G401 (cell line): ENCODE measurements around the gene NSL1. TPM values are rescaled to one million over a fixed set of nuclear protein-coding genes. Genes with fewer than 3 reads are reported as not detected.
"Not testable (repeated sequence)": the region's sequence is repeated elsewhere in the genome, so short reads cannot be mapped to it uniquely, and the experiment has no call there.

ENCODE experiments used
- DNase-seq: peaks from one replicate; pipeline ENCODE4 v3.0.0-alpha.2; 2015; ENCODE audit warnings: low spot score
- in situ Hi-C: cut with HindIII; loops from 2 replicates; pipeline ENCODE4 v1.10.0; 2016; ENCODE audit warnings: low sequenced_read_pairs, mixed read lengths
- total RNA-seq: library from RNA; depleted of rRNA; stranded (reverse); fragments of >200 nt; shearing (Covaris generic); gene quantifications from 2 replicates; pipeline ENCODE4 v1.2.3, GENCODE V29; 2014; rRNA removed

NSL1 gene, protein sequence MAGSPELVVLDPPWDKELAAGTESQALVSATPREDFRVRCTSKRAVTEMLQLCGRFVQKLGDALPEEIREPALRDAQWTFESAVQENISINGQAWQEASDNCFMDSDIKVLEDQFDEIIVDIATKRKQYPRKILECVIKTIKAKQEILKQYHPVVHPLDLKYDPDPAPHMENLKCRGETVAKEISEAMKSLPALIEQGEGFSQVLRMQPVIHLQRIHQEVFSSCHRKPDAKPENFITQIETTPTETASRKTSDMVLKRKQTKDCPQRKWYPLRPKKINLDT
- total RNA-seq, result 74.3 and 107 TPM in 2 replicates

DNA sequence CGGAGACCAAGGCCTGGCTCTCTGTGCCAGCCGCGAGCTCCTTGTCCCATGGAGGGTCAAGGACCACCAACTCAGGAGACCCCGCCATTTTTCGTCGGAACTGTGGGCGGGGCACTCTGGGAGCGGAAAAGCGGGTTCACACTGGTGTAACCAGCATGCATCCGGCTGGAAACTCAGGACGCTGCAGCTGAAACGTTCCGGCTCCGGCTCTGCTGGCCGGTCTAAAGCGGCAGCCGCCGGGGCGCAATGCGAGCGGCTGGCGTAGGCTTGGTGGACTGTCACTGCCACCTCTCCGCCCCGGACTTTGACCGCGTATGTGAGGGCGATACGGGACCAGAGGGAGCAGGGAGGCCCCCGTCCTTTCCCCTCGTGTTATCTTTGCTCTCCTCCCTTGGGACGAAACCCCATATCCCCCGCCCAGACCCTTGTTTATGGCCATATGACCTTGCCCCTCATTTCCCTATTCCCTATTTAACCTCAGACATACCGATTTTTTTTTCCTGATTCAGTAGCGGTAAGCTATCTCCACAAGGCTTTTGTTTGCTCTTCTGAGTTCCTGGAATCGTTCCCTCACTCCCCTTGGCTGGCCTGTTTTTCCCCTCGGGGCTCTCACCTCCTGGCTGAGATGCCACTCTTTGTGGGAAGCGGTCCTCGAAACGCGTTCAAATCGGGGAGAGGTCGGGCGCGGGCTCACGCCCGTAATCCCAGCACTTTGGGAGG lies at the start of gene NSL1, which contains the start of gene TATDN3:
TSS of gene NSL1 (minus strand) at position 102 of the 720 bp plus-strand sequence. CDS start at position 88, 14 bp downstream.
TSS of gene TATDN3 (plus strand) at position 219 of the 720 bp plus-strand sequence. CDS start at position 247, 28 bp downstream.
- peak; percentile 89 for DNase-seq
- in situ Hi-C loops, result loop anchor here (25.0 kb wide), 1 partner anchor 330 kb away; no protein-coding TSS in a partner anchor

DNA sequence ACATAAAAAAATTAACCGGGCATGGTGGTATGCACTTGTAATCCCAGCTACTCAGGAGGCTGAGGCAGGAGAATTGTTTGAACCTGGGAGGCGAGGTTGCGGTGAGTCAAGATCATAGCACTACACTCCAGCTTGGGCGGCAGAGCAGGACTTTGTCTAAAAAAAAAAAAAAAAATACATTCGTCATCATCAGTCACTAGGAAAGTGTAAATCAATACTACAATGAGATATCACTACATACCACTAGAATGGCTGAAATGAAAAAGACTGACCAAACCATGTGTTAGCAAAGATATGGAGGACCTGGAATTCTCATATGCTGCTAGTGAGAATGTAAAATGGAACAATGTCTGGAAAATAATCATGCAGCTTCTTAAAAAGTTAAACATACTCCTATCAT lies 46.6 kb upstream of the NSL1 start:
- no peak for DNase-seq
- in situ Hi-C loops, result no loop called here

DNA sequence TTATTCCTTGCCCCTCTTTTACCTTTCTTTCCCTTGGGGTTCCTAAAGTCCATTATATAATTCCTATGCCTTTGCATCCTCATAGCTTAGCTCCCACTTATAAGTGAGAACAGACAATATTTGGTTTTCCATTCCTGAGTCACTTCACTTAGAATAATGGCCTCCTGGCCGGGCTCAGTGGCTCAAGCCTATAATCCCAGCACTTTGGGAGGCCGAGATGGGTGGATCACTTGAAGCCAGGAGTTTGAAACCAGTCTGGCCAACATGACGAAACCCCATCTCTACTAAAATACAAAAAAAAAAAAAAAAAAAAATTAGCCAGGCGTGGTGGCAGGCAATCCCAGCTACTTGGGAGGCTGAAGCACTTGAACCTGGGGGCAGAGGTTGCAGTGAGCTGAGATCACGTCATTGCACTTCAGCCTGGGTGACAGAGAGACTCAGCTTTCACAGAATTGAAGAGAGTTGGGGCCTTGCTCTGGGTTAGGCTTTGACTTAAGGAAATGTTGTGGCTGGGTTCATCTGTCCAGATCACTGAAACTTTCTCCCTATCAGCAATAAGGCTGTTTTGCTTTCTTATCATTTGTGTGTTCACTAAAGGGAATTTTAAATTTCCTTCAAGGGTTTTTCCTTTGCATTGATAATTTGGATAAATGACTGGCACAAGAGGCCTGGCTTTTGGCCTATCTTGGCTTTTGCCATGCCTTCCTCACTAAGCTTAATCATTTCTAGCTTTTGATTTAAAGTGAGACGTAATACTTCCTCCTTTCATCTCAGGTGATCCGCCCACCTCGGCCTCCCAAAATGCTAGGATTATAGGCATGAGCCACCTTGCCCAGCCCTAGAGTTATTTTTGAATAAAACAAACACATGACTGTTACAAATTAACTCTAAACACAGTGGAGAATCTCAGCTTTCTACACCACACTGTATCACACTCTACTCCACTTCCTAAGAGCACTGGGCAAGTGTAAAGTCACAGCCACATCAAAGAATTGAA lies 41.9 kb upstream of the NSL1 start:
- in situ Hi-C loops, DNase-seq: not testable (repeated sequence)

DNA sequence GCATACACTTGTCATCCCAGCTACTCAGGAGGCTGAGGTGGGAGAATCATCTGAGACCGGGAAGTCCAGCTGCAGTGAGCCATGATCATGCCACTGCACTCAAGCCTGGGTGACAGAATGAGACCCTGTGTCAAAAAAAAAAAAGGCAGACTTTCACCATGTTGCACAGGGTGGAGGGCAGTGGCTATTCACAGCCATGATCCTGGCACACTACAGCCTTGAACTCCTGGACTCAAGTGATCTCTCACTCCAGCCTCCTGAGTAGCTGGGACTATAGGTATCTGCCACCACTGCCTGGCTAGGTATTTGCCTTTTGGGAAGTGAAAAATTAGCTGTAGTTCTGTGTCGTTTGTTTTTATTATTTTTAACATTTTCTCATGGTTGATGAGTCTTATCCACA lies 36.8 kb upstream of the NSL1 start:
- DNase-seq, result no peak
- in situ Hi-C loops, result no loop called here

DNA sequence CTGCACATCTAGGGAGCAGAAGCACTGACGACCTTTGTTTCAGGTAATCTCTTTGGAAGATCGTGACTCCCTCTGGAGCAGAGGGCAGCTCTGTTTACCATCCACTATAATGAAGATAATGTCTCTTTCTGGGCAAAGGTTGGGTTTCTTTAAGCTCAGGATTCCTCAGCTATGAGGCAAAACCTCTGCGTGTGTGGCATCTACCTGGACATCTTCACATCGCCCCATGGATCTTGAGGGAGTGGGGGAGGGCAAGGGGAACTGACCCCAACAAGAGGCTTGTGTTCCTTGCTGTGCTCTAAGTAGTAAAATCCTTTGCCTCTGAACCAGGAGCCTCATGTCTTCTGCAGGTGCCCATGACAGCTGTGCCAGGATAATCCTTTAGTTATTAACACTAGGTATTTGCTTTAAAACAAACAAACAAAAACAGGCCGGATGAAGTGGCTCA lies 36.3 kb upstream of the NSL1 start:
- in situ Hi-C loops, result no loop called here
- DNase-seq, result no peak

DNA sequence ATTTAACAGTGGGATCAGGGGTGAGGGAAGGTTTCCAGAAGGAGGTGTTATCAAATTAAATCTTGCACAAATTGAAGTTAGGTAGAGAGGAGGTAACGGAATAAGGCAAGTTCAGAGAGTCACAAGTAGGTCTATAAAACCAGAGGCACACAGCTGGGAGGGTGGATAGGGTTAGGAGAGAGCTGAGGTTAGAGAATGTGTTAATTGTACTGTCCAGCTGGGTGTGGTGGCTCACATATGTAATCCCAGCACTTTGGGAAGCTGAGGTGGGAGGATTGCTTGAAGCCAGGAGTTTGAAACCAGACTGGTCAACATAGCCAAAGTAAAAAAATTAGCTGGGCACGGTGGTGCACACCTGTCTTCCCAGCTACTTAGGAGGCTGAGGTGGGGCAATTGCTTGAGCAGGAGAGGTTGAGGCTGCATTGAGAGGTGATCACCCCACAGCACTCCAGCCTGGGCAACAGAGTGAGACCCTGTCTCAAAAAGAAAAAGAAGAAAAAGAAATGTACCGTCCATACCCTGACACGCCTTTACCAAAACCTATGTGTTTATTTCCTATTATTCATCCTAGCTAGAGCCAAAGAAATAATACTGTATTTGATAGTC lies 35.7 kb upstream of the NSL1 start:
- in situ Hi-C loops, result no loop called here
- DNase-seq, result no peak

DNA sequence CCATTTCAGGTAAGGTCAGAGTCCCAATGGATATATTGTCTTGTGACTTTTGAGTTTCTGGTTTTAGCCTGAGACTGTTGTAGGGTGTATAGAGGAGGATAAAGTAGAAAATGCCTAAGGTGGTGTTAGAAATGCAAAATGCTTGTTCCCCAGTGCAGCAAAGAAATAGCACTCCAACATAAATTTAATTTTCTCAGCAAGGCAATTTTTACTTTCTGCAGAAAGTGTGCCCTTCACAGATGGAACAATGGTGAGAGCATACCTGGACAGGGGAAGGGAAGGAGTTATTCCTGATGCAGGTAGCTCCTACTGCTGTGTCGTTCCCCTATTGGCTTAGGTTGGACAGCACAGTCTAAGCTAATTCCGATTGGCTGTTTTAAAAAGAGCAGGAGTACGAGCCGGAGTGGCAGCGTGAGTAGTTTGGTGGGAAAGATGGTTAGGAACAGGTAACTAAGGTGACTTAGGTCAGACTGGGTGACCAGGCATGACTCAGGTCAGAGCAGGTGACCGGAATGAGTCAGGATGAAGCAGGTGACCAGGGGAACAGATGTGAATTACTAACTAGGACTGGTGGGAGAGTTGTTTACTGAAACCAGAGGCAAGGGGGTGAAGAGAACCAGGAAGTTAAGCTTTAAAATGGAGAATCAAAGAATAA lies 34.3 kb upstream of the NSL1 start:
- DNase-seq, result no peak
- in situ Hi-C loops, result no loop called here

DNA sequence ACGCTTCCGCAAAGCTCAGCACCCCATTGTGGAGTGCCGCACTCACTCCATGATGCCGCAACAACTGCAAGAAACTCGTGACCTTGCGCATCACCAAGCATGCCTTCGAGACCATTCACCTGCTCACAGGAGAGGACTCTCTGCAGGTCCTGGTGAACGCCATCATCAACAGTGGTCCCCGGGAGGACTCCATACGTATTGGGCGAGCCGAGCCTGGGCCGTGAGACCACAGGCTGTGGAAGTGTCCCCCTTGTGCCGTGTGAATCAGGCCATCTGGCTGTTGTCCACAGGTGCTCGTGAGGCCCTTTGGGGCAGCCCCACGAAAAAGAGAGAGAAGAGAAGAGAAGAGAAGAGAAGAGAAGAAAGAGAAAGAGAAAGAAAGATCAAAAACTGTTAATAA lies 32.6 kb upstream of the NSL1 start:
- in situ Hi-C loops, result no loop called here
- no peak for DNase-seq

DNA sequence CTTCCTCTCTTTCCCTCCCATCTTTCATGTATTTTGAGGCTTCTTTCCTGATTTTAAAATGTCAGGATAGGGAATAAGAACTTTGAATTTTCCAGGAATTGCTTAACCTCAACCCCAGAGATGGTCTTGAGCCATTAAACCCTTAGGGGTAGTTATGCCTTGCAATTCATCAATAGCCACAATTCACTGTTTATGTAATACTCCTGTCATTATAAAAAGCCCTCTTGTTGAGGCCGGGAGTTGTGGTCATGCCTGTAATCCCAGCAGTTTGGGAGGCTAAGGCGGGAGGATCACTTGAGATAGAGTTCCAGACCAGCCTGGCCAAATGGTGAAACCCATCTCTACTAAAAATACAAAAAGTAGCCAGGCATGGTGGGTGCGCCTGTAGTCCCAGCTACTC lies 31.4 kb upstream of the NSL1 start:
- in situ Hi-C loops, result no loop called here
- no peak for DNase-seq

DNA sequence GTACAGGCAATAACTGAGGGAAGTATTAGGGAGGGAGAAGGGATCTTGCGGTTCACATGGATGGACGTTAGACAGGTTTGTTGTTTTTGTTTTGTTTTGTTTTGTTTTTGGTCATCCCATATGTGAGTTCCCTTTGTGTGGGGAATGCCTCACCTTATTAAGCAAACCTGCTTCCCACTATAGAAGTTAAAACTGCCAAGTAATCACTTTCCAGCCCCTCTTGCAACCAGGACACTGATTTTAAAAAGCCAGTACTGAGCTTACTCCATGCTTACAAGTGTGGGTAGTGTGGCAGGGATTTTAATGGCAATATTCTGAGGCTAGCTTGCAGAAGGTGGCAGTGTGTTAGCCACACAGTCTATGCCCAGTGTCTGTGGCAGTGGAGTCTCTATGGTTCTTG lies 29.4 kb upstream of the NSL1 start:
- in situ Hi-C loops, result no loop called here
- no peak for DNase-seq

DNA sequence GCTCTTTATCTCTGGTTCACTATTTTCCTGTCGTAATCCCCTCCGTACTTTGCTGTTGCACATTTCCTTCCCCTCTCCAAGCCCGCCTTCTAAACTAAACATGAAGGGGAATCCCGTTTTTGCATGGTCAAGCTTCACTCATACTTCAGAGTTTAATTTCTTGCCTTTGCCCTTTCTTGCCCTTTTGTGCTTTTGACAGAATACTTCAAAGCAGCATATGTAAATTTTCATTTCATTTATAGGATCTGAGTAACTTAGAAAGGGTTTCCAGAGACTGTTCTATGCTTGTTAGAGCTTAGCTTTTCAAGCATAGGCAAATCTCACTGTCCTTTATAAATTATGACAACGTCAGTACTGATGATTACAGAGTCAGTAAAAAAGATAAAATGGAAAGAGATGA lies 28.1 kb upstream of the NSL1 start:
- DNase-seq, result no peak
- in situ Hi-C loops, result no loop called here

DNA sequence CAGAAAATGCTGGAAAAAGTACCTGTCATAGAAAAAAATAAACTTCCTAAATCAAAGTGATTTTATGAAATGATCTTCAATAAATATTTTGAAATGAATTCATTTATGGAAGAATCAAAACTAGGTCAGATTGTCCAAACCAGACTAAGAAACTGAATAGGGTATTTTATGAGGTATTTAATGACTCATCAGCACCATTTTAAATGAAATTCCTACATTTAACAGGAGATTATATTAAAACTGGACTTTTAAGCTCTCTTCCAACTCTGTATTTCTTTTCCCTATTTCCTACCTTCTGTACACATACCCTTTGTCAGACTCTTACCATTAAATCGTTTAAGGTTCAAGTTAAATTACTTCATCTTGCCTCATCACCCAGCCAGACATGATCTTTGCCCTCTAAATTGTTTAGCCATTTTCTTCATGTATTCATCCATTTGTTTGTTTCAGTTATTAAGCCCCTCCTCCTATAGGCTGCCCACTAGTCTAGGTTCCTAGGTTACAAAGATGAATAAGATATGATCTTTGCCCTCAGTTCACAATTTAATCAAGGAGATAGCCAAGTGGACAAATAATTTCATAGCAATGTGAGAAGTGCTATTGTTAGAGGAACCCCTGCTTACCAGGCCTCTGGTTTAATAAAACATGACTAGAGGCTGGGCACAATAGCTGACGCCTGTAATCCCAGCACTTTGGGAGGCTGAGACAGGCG lies 25.1 kb upstream of the NSL1 start:
- DNase-seq, result no peak
- in situ Hi-C loops, result no loop called here

DNA sequence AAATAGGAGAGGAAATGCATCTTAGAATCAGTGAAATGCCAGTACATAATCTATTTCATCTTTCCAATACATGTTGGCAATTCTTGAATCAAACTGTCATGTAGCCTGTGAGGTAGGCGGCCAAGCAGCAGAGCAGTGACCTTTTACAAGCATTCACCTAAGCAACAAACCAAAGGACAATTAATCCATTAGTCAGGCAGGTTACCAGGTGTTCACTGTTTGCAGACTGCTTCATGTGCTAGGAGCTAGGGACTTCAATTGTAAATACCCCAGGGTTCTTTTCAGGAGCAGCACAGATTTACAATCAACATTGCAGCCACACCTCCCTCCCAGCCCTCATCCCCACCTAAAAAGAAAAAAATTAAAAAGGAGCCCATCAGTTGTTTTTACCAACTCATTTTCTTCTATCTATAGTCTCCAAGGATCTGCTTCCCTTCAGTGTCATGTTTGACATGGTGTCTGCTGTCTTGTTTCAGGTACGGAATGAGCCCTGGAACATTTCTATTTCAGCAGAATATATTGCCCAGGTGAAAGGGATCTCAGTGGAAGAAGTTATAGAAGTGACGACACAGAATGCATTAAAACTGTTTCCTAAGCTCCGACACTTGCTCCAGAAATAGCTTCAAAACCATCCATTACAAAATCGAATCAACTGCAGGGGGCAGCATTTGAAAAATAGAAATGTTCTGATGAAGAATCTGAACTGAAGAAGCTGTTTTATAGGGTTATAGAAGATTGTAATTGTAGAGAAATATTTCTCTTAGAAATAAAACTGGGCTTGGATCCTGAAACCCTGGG lies 23.2 kb upstream of the NSL1 start:
- DNase-seq, result peak; percentile 41
- in situ Hi-C loops, result no loop called here

DNA sequence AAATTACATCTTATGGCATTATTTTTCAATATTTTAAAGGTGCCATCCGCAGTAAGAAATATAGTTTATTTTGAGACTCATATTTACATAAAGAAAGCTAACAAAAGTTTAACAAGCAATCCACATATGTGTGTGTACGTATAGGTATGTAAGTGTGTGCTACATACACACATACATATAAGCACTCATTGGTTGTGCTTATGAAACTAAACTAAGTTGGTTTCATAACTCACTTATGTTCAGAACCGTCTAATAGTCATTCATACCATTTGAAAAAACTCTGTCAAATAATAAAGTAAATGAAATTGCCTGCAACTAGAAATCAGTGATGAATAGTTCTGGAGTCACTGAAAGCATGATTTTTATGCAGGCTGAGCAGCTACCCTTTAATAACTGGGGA lies 14.2 kb upstream of the NSL1 start:
- no peak for DNase-seq
- in situ Hi-C loops, result no loop called here

DNA sequence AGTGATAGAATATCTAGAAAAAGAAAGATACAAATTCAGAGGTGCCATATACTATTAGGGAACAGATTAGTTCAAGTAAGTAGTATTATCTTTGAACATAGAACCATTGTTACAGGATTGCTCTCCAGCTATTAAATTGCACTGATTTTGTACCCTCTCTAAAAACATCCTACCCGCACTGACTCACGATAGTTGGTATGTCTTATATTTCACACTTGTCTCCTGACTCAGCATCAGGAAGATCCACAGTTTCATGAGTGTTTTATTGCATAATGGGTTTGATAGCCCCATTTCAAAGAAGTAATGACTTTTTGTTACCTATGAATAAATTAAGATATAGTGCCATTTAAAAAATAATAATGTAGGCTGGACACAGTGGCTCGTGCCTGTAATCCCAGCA lies 6.1 kb upstream of the NSL1 start:
- in situ Hi-C loops, result loop anchor here (25.0 kb wide), 1 partner anchor 335 kb away; no protein-coding TSS in a partner anchor
- DNase-seq, result no peak

DNA sequence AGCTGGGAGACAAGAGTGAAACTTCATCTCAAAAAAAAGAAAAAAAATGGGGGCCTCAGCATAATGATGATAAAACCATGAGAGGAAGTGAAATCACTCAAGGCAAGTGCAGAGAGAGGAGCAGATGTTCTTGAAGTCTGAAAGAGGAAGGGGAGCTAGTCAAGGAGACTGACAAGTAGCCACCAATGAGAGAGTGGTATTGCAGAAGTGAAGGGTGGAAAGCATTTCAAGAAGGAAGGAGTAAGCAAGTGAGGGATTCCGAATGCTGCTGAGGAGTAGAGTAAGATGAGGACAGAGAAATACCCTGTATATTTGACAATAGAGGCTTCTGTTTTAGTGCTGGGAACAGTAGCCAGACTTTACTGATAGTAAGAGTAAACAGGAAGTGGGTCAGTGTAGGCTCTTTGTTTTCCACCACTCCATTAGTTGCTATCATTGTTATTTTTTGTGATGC lies 3.0 kb upstream of the NSL1 start:
- in situ Hi-C loops, result loop anchor here (25.0 kb wide), 1 partner anchor 332 kb away; no protein-coding TSS in a partner anchor
- DNase-seq, result no peak

DNA sequence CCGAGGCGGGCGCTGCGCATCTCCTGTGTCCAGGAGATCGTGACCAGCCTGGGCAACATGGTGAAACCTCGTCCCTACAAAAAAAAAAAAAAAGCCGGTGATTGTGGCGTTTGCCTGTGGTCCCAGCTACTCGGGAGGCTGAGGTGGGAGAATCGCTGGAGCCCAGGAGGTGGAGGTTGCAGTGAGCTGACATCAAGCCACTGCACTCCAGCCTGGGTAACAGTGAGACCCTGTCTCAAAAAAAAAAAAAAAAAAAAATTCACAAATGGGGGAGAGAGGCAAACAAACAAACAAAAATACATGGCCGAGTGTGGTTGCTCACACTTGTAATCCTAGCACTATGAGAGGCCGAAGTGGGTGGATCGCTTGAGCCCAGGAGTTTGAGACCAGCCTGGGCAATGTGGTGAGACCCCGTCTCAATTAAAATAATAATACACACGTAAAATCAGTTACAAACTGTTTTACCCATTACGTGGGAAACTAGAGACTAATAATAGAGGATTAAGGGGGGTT lies 875 bp upstream of the NSL1 start:
- in situ Hi-C loops, result loop anchor here (25.0 kb wide), 1 partner anchor 330 kb away; no protein-coding TSS in a partner anchor
- DNase-seq, result peak; percentile 13
